OCI-LY7 (cell line): ENCODE data around the gene ZFYVE26.

ENCODE experiments used
- CTCF ChIP-seq: fragments of 200-600 bp; sonication (generic); conservative IDR thresholded peaks from 2 replicates; pipeline ENCODE4 v1.5.1; 2014; ENCODE audit warnings: mild to moderate bottlenecking, antibody characterized with exemption, low read length, moderate library complexity, mixed read lengths
- EZH2phosphoT487 ChIP-seq: fragments of 200-600 bp; sonication (generic); IDR thresholded peaks from 2 replicates; pipeline ENCODE4 v1.6.1; 2018; ENCODE audit warnings: low read depth, borderline replicate concordance, mild to moderate bottlenecking, mixed run types, antibody characterized with exemption, low read length, moderate library complexity, mixed read lengths

DNA sequence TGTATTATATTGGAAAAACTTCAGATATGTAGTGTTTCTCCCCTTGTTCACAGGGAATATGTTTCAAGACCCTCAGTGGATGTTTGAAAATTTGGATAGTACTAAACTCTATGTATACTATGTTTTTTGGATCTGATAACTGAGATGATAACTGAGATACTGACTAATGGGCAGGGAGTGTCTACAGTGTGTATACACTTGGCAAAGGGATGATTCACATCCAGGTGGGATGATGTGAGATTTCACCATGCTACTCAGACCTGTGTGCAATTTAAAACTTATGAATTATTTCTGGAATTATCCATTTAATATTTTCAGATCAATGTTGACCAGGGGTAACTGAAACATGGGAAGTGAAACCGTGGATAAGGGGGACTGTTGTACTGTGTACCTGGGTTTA lies 17.0 kb upstream of the ZFYVE26 start:
- TF ChIP-seq EZH2phosphoT487 = no peak
- TF ChIP-seq CTCF = no peak
